Measurements from ENCODE around the gene GOLGA1. TPM values are rescaled to one million over a fixed set of nuclear protein-coding genes. Genes with fewer than 3 reads are reported as not detected.

GOLGA1 gene
- polyA plus RNA-seq, 2 donors, result 5.9 to 6.5 TPM

DNA sequence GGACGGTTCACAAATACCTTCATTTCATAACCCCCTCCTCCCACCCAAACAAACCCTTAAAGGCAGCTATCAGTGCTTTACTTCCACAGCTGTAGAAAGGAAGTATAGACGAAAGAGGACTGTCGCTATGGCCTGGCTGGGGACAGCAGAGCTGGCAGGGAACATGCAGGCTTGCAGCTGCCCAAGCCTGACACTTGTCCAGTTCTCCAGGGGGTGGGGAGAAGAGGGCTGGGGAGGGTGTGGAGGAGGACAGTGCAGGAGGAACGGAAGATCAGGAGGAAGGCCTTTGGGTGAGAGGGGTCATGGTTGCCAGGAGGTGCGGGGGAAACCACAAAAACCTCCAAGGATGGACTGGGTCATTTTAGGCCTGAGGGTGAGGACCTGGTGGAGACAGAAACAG is 53.1 kb downstream of the GOLGA1 start:
- Histone ChIP-seq H3K27me3 (ENCODE audit: control insufficient read depth in 1 of 2, insufficient read depth in 2 of 2, low read length in 2 of 2) (no peaks in the 10 kb centered on the region), H3K36me3 (ENCODE audit: control insufficient read depth in 2 of 2, insufficient read depth in 2 of 2, low read length in 1 of 2) (peaks cover 20 to 51% of the 10 kb centered on the region in 2 donors), H3K27ac (ENCODE audit: low read depth in 2 of 2, low read length in 1 of 2) (no peak overlapping the region), H3K4me3 (ENCODE audit: low read depth in 1 of 2, low read length in 2 of 2) (no peak overlapping the region), H3K4me1 (ENCODE audit: control insufficient read depth in 2 of 2, insufficient read depth in 2 of 2, low read length in 1 of 2) (no peaks in the 10 kb centered on the region), H3K9me3 (ENCODE audit: control insufficient read depth in 2 of 2, insufficient read depth in 1 of 2, low read depth in 1 of 2, low read length in 1 of 2) (peaks cover 0 to 3% of the 10 kb centered on the region in 2 donors)
- WGBS, 2 donors, result 89 to 90% methylated on average over 5 of the region's 5 CpGs

DNA sequence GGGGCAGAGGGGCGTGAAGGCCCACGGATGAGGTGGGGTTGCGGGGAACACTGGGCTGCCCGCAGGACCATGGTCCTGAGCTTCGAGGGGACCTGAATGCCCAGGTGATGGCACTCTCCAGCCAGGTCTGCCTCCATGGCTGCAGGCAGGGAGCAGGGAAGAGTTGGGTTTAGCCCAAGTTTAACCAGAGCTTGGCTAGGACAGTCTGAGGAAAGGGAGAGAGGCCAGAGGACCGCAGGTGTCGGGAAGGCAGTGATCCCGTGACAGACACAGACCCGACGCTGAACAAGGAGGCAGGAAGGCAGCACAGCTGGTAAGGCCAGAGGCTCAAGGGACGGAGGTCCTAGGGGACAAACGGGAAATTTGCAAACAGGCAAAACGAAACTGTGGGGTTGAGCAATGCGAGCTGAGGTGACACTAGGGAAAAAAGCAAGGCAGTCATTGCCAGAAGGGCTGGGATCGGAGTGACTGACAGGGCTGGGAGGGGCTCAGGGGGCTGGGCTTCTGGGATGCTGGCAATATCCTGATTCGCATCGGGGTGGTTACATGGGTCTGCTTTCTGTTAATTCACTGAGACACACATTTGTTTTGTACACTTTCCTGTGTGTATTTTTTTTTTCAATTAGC is 53.9 kb downstream of the GOLGA1 start:
- Histone ChIP-seq H3K27me3 (ENCODE audit: control insufficient read depth in 1 of 2, insufficient read depth in 2 of 2, low read length in 2 of 2) (no peaks in the 10 kb centered on the region), H3K4me3 (ENCODE audit: low read depth in 1 of 2, low read length in 2 of 2) (no peak overlapping the region), H3K36me3 (ENCODE audit: control insufficient read depth in 2 of 2, insufficient read depth in 2 of 2, low read length in 1 of 2) (peaks cover 20 to 58% of the 10 kb centered on the region in 2 donors), H3K4me1 (ENCODE audit: control insufficient read depth in 2 of 2, insufficient read depth in 2 of 2, low read length in 1 of 2) (no peaks in the 10 kb centered on the region), H3K9me3 (ENCODE audit: control insufficient read depth in 2 of 2, insufficient read depth in 1 of 2, low read depth in 1 of 2, low read length in 1 of 2) (peaks cover 0 to 3% of the 10 kb centered on the region in 2 donors), H3K27ac (ENCODE audit: low read depth in 2 of 2, low read length in 1 of 2) (no peak overlapping the region)
- WGBS, 2 donors, result 88 to 91% methylated on average over 17 of the region's 17 CpGs

DNA sequence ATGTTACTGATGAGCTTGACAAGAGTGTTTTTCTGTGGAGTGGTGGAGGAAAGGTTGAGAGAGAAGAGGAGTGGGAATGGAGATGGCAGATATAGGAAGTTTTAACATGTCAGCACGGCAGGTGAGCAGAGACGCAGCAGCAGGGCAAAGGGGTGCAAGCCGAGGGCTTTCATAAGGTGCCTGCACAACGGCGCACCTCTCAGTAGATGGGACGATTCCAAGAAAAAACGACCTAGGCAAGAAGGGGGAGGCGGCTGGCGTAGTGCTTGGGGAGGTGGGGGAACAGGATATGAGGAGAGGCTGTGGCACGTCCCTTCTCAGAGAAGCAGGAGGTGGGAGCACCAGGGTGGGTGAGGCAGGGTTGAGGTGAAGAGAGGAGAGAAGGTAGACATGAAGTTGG is 54.4 kb downstream of the GOLGA1 start:
- Histone ChIP-seq H3K27me3 (ENCODE audit: control insufficient read depth in 1 of 2, insufficient read depth in 2 of 2, low read length in 2 of 2) (no peaks in the 10 kb centered on the region), H3K4me3 (ENCODE audit: low read depth in 1 of 2, low read length in 2 of 2) (no peak overlapping the region), H3K36me3 (ENCODE audit: control insufficient read depth in 2 of 2, insufficient read depth in 2 of 2, low read length in 1 of 2) (peaks cover 20 to 62% of the 10 kb centered on the region in 2 donors), H3K9me3 (ENCODE audit: control insufficient read depth in 2 of 2, insufficient read depth in 1 of 2, low read depth in 1 of 2, low read length in 1 of 2) (peaks cover 0 to 3% of the 10 kb centered on the region in 2 donors), H3K27ac (ENCODE audit: low read depth in 2 of 2, low read length in 1 of 2) (no peak overlapping the region), H3K4me1 (ENCODE audit: control insufficient read depth in 2 of 2, insufficient read depth in 2 of 2, low read length in 1 of 2) (no peaks in the 10 kb centered on the region)
- 82 to 90% methylated on average over 10 of the region's 10 CpGs for WGBS, 2 donors

DNA sequence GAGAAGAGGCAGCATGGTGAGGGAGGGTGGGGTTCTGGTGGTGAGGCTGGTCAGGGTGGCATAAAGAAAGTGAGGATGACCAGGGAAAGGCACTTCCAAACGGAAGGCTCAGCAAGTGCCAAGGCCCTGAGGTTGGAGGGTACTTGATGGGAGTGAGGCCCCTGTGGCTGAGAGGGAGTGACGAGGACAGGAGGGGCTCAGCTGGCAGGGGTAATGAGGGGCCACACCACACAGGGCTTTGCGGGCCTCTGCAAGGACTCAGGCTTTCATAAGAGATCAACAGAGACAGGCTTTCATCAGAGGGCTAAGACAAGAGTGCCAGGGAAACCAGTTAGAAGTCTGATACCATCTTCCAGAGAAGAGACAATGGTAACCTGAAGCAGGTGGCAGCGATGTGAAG is 55.3 kb downstream of the GOLGA1 start:
- WGBS, 2 donors, result 93 to 97% methylated on average over 4 of the region's 4 CpGs
- Histone ChIP-seq H3K4me3 (ENCODE audit: low read depth in 1 of 2, low read length in 2 of 2) (no peak overlapping the region), H3K27ac (ENCODE audit: low read depth in 2 of 2, low read length in 1 of 2) (no peak overlapping the region), H3K36me3 (ENCODE audit: control insufficient read depth in 2 of 2, insufficient read depth in 2 of 2, low read length in 1 of 2) (peaks cover 18 to 63% of the 10 kb centered on the region in 2 donors), H3K4me1 (ENCODE audit: control insufficient read depth in 2 of 2, insufficient read depth in 2 of 2, low read length in 1 of 2) (no peaks in the 10 kb centered on the region), H3K9me3 (ENCODE audit: control insufficient read depth in 2 of 2, insufficient read depth in 1 of 2, low read depth in 1 of 2, low read length in 1 of 2) (peaks cover 0 to 3% of the 10 kb centered on the region in 2 donors), H3K27me3 (ENCODE audit: control insufficient read depth in 1 of 2, insufficient read depth in 2 of 2, low read length in 2 of 2) (no peaks in the 10 kb centered on the region)

DNA sequence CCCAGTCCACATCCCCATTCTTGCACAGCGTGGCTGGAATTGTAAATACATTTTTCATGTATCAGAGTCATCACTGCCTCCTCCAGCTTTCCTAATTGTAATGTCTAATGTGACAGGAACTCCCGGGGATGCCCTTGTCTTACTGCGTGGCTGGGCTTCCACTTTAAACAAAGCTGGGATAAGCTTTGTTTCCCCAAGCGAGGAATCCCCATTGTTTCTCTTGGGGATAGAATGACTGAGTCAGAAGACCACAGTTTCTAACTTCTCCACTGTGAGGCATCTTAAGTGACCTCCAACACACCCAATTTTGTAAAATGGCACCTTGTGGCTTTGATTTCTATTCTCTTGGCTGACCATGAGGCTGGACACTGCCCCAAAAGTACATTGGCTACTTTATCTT is 56.5 kb downstream of the GOLGA1 start:
- WGBS, 2 donors, result 77 to 78% methylated on average over 4 of the region's 4 CpGs
- no peaks in the 10 kb centered on the region for H3K27me3 ChIP-seq (ENCODE audit: control insufficient read depth in 1 of 2, insufficient read depth in 2 of 2, low read length in 2 of 2)
- H3K27ac ChIP-seq (ENCODE audit: low read depth in 2 of 2, low read length in 1 of 2), result no peak overlapping the region
- no peak overlapping the region for H3K4me3 ChIP-seq (ENCODE audit: low read depth in 1 of 2, low read length in 2 of 2)
- peaks cover 19 to 62% of the 10 kb centered on the region in 2 donors for H3K36me3 ChIP-seq (ENCODE audit: control insufficient read depth in 2 of 2, insufficient read depth in 2 of 2, low read length in 1 of 2)
- peaks cover 0 to 3% of the 10 kb centered on the region in 2 donors for H3K9me3 ChIP-seq (ENCODE audit: control insufficient read depth in 2 of 2, insufficient read depth in 1 of 2, low read depth in 1 of 2, low read length in 1 of 2)
- H3K4me1 ChIP-seq (ENCODE audit: control insufficient read depth in 2 of 2, insufficient read depth in 2 of 2, low read length in 1 of 2), result peaks cover 0 to under 1% of the 10 kb centered on the region in 2 donors

DNA sequence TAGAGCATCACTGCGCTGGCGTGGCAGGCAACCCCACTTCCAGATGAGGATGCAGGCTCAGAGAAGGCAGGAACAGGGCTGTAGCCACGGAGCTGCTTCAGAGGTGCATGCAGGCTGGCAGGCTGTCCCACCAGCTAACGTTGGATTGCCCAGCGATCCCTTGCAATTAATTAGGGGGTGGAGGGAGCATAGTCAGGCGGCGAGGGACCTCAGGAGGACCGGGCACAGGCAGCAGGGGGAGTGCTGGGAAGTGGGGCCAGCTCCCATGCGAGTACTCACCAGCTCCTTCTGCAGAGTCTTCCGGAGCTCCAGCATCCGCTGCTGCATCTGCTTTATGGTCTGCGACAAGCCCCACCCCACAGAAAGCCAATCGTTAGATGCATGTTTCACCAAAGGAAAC is 58.7 kb downstream of the GOLGA1 start:
- Histone ChIP-seq H3K4me1 (ENCODE audit: control insufficient read depth in 2 of 2, insufficient read depth in 2 of 2, low read length in 1 of 2) (peaks cover 0 to 2% of the 10 kb centered on the region in 2 donors), H3K27ac (ENCODE audit: low read depth in 2 of 2, low read length in 1 of 2) (no peak overlapping the region), H3K36me3 (ENCODE audit: control insufficient read depth in 2 of 2, insufficient read depth in 2 of 2, low read length in 1 of 2) (peaks cover 26 to 52% of the 10 kb centered on the region in 2 donors), H3K27me3 (ENCODE audit: control insufficient read depth in 1 of 2, insufficient read depth in 2 of 2, low read length in 2 of 2) (no peaks in the 10 kb centered on the region), H3K4me3 (ENCODE audit: low read depth in 1 of 2, low read length in 2 of 2) (no peak overlapping the region), H3K9me3 (ENCODE audit: control insufficient read depth in 2 of 2, insufficient read depth in 1 of 2, low read depth in 1 of 2, low read length in 1 of 2) (no peaks in the 10 kb centered on the region)
- WGBS, 2 donors, result 77 to 80% methylated on average over 13 of the region's 13 CpGs

DNA sequence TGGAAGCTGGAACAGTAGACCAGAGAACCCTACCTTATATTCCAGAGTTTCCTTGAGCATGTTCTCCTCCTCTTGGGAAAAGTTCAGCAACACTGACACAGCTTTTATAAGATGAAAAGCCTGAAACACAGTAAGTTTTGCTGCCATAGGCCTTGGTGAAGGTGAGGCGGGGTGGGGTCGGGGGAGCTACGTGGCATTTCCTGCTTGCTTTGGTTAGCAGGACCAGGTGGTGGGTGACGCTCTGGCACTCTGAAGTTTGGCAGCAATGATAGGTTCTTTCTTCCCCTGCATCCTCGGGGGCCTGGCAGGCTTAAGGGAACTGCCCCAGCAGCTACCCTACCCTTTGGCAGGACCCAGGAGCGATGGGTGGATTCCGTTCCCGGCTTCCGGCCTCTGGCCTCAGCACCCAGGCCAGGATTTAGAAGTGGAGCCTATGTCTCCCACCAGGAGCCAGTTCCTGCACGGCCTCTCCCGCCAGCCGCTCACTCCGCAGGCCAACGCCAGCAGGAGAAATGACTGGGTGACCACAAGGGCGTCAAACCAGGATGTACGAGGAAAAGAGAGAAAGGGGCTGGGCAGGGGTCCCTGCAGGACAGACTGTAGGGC is 59.6 kb downstream of the GOLGA1 start:
- peaks cover 0 to 2% of the 10 kb centered on the region in 2 donors for H3K4me1 ChIP-seq (ENCODE audit: control insufficient read depth in 2 of 2, insufficient read depth in 2 of 2, low read length in 1 of 2)
- no peak overlapping the region for H3K4me3 ChIP-seq (ENCODE audit: low read depth in 1 of 2, low read length in 2 of 2)
- H3K9me3 ChIP-seq (ENCODE audit: control insufficient read depth in 2 of 2, insufficient read depth in 1 of 2, low read depth in 1 of 2, low read length in 1 of 2), result no peaks in the 10 kb centered on the region
- no peak overlapping the region for H3K27ac ChIP-seq (ENCODE audit: low read depth in 2 of 2, low read length in 1 of 2)
- no peaks in the 10 kb centered on the region for H3K27me3 ChIP-seq (ENCODE audit: control insufficient read depth in 1 of 2, insufficient read depth in 2 of 2, low read length in 2 of 2)
- H3K36me3 ChIP-seq (ENCODE audit: control insufficient read depth in 2 of 2, insufficient read depth in 2 of 2, low read length in 1 of 2), result peaks cover 31 to 49% of the 10 kb centered on the region in 2 donors
- 90 to 94% methylated on average over 16 of the region's 16 CpGs for WGBS, 2 donors

DNA sequence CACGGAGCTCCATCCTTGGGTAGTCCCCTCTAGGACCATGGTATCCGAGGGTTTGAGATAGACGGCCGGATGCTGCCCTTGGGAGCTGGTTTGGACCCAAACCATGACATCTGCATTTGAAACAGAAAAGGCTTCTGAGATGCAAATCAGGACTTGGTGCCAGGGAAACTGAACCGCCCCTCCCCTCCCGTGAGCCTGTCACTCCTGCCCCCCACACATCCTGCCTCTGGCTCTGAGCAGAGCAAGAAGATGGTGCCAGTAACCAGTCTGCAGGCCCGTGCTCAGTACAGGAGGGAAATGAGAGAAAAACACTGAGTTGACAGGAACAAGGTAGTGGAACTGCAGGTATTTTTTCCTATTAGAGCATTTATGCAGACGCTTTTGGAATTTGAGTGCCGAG is 60.4 kb downstream of the GOLGA1 start:
- no peak overlapping the region for H3K4me3 ChIP-seq (ENCODE audit: low read depth in 1 of 2, low read length in 2 of 2)
- peaks cover 29 to 48% of the 10 kb centered on the region in 2 donors for H3K36me3 ChIP-seq (ENCODE audit: control insufficient read depth in 2 of 2, insufficient read depth in 2 of 2, low read length in 1 of 2)
- no peaks in the 10 kb centered on the region for H3K27me3 ChIP-seq (ENCODE audit: control insufficient read depth in 1 of 2, insufficient read depth in 2 of 2, low read length in 2 of 2)
- H3K27ac ChIP-seq (ENCODE audit: low read depth in 2 of 2, low read length in 1 of 2), result no peak overlapping the region
- WGBS, 2 donors, result 66 to 68% methylated on average over 9 of the region's 9 CpGs
- peaks cover 0 to 2% of the 10 kb centered on the region in 2 donors for H3K4me1 ChIP-seq (ENCODE audit: control insufficient read depth in 2 of 2, insufficient read depth in 2 of 2, low read length in 1 of 2)
- no peaks in the 10 kb centered on the region for H3K9me3 ChIP-seq (ENCODE audit: control insufficient read depth in 2 of 2, insufficient read depth in 1 of 2, low read depth in 1 of 2, low read length in 1 of 2)

DNA sequence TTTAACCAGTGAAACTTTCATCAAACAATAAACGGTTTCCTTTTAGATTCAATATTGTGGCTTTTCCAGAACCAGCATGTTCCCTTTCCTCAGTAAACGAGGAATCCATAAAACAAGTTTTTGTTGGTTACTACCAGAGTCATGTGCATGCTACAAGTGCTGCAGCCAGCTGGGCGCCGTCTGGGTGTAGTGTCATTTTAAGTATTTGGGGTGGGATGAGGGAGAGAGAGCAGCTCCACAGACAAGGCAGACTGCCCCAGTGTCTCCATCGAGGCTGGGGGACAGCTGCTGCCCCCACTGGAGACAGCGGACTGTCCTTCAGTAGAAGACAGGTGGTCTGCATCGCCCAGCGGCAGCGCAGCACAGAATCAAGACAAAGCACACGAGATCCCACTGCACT is 61.7 kb downstream of the GOLGA1 start:
- Histone ChIP-seq H3K9me3 (ENCODE audit: control insufficient read depth in 2 of 2, insufficient read depth in 1 of 2, low read depth in 1 of 2, low read length in 1 of 2) (no peaks in the 10 kb centered on the region), H3K4me3 (ENCODE audit: low read depth in 1 of 2, low read length in 2 of 2) (no peak overlapping the region), H3K27me3 (ENCODE audit: control insufficient read depth in 1 of 2, insufficient read depth in 2 of 2, low read length in 2 of 2) (no peaks in the 10 kb centered on the region), H3K4me1 (ENCODE audit: control insufficient read depth in 2 of 2, insufficient read depth in 2 of 2, low read length in 1 of 2) (peaks cover 0 to 2% of the 10 kb centered on the region in 2 donors), H3K36me3 (ENCODE audit: control insufficient read depth in 2 of 2, insufficient read depth in 2 of 2, low read length in 1 of 2) (peaks cover 31 to 53% of the 10 kb centered on the region in 2 donors), H3K27ac (ENCODE audit: low read depth in 2 of 2, low read length in 1 of 2) (no peak overlapping the region)
- 75% methylated on average over 10 of the region's 10 CpGs for WGBS, 2 donors

DNA sequence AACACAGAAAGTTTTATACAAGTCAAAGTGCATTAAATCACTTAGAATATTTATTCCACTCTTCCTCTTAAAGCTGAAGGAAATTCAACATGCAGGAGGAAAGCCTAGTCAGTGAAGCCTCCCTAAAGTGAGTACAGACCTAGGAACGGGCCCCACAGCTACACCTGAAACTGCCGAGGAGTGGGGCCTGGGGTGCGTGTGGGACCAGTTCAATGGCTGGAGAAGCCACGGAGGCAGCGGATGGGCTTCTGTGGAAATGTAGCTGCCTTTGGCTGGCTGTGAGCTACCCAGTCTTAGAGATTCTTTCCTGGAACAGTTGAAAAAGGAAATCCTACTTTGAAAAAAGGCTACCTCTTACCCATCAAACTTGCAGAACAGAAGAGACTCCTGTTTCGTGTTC is 62.4 kb downstream of the GOLGA1 start:
- no peak overlapping the region for H3K27ac ChIP-seq (ENCODE audit: low read depth in 2 of 2, low read length in 1 of 2)

More for the DNA sequence above, 62.4 kb downstream of the GOLGA1 start:
- H3K27me3 ChIP-seq (ENCODE audit: control insufficient read depth in 1 of 2, insufficient read depth in 2 of 2, low read length in 2 of 2), result no peaks in the 10 kb centered on the region
- peaks cover 0 to 3% of the 10 kb centered on the region in 2 donors for H3K4me1 ChIP-seq (ENCODE audit: control insufficient read depth in 2 of 2, insufficient read depth in 2 of 2, low read length in 1 of 2)
- H3K9me3 ChIP-seq (ENCODE audit: control insufficient read depth in 2 of 2, insufficient read depth in 1 of 2, low read depth in 1 of 2, low read length in 1 of 2), result no peaks in the 10 kb centered on the region
- 87% methylated on average over 6 of the region's 6 CpGs for WGBS, 2 donors
- H3K4me3 ChIP-seq (ENCODE audit: low read depth in 1 of 2, low read length in 2 of 2), result no peak overlapping the region
- H3K36me3 ChIP-seq (ENCODE audit: control insufficient read depth in 2 of 2, insufficient read depth in 2 of 2, low read length in 1 of 2), result peaks cover 31 to 59% of the 10 kb centered on the region in 2 donors
